Hepatocyte (in vitro differentiated cells): ENCODE data around the gene MAN1C1. TPM values are rescaled to one million over a fixed set of nuclear protein-coding genes. Genes with fewer than 3 reads are reported as not detected.

Experiments
- DNase-seq: peaks from one replicate; pipeline ENCODE4 v3.0.0-alpha.2; 2016; ENCODE audit warnings: low spot score
- H2AFZ ChIP-seq: fragments of 200-600 bp; sonication (generic); 2 replicates; pipeline ENCODE4 v1.6.0; 2016; ENCODE audit warnings: antibody characterized with exemption, mild to moderate bottlenecking
- H3K27ac ChIP-seq: fragments of 200-600 bp; sonication (generic); 2 replicates; pipeline ENCODE4 v1.5.1; 2016; ENCODE audit warnings: mild to moderate bottlenecking
- H3K27me3 ChIP-seq: fragments of 200-600 bp; sonication (generic); 2 replicates; pipeline ENCODE4 v1.6.1; 2016
- H3K36me3 ChIP-seq: fragments of 200-600 bp; sonication (generic); replicated peaks from 2 replicates; pipeline ENCODE4 v1.5.1; 2016; ENCODE audit warnings: low read depth; ENCODE audit not compliant: insufficient read depth
- H3K4me1 ChIP-seq: fragments of 200-600 bp; sonication (generic); 2 replicates; pipeline ENCODE4 v1.5.1; 2016; ENCODE audit warnings: mild to moderate bottlenecking, moderate library complexity; ENCODE audit not compliant: insufficient read depth
- H3K4me2 ChIP-seq: fragments of 200-600 bp; sonication (generic); 2 replicates; pipeline ENCODE4 v1.6.0; 2016
- H3K4me3 ChIP-seq: fragments of 200-600 bp; sonication (generic); 2 replicates; pipeline ENCODE4 v1.5.1; 2016; ENCODE audit warnings: mild to moderate bottlenecking
- H3K79me2 ChIP-seq: fragments of 200-600 bp; sonication (generic); 2 replicates; pipeline ENCODE4 v1.6.0; 2017; ENCODE audit warnings: mild to moderate bottlenecking
- H3K9me2 ChIP-seq: fragments of 200-600 bp; sonication (generic); replicated peaks from 2 replicates; pipeline ENCODE4 v1.6.0; 2017; ENCODE audit warnings: mild to moderate bottlenecking; ENCODE audit not compliant: insufficient read depth
- H3K9me3 ChIP-seq: fragments of 200-600 bp; sonication (generic); 2 replicates; pipeline ENCODE4 v1.5.1; 2016; ENCODE audit warnings: low read depth, mild to moderate bottlenecking
- H4K20me1 ChIP-seq: fragments of 200-600 bp; sonication (generic); 2 replicates; pipeline ENCODE4 v1.6.0; 2016; ENCODE audit warnings: mild to moderate bottlenecking; ENCODE audit not compliant: insufficient read depth, poor library complexity, severe bottlenecking
- CTCF ChIP-seq: fragments of 200-600 bp; sonication (generic); IDR thresholded peaks from 2 replicates; pipeline ENCODE4 v1.5.1; 2016; ENCODE audit warnings: antibody characterized with exemption, mild to moderate bottlenecking; ENCODE audit not compliant: poor library complexity
- EZH2 ChIP-seq: fragments of 200-600 bp; sonication (generic); IDR thresholded peaks from 2 replicates; pipeline ENCODE4 v1.6.1; 2016; ENCODE audit warnings: antibody characterized with exemption, mild to moderate bottlenecking, borderline replicate concordance
- EZH2phosphoT487 ChIP-seq: fragments of 200-600 bp; sonication (generic); IDR thresholded peaks from one replicate; pipeline ENCODE4 v1.6.1; 2018; ENCODE audit warnings: antibody characterized with exemption, mild to moderate bottlenecking, low read depth, moderate library complexity; ENCODE audit not compliant: unreplicated experiment, severe bottlenecking
- WGBS: methylation state at CpG from one replicate; pipeline ENCODE4 v1.1.6; 2016; ENCODE audit warnings: low lambda C conversion rate; ENCODE audit errors: missing lambda C conversion rate; 5-methylcytosine and 5-hydroxymethylcytosine counted together
- polyA plus RNA-seq: library from polyadenylated mRNA; unstranded; fragments of >200 nt; fragmentation: Nextera tagmentation; extraction: Ambion mirVana; gene quantifications from 2 replicates; pipeline ENCODE4 v1.2.1, GENCODE V29; 2016
- total RNA-seq: library from RNA; depleted of rRNA; stranded (reverse); fragments of >200 nt; gene quantifications from 2 replicates; pipeline ENCODE4 v1.2.3, GENCODE V29; 2014

Gene MAN1C1
- total and polyA plus RNA-seq, 2 experiments from 2014 or later, result 20.6 to 29.3 TPM

GRCh38 chr1:25735956-25736529 is 119.5 kb downstream of the MAN1C1 start:
- H3K27ac ChIP-seq, result no peak overlapping the region
- no peak overlapping the region for H2AFZ ChIP-seq
- no peak overlapping the region for H3K4me3 ChIP-seq
- H3K4me2 ChIP-seq, result no peak overlapping the region
- no peaks in the 10 kb centered on the region for H3K27me3 ChIP-seq
- no peak for DNase-seq
- H3K9me3 ChIP-seq, result no peaks in the 10 kb centered on the region
- 100% methylated on average over 1 of the region's 1 CpG for WGBS
- H3K9me2 ChIP-seq, result no peaks in the 10 kb centered on the region
- no peaks in the 10 kb centered on the region for H3K79me2 ChIP-seq
- no peaks in the 10 kb centered on the region for H4K20me1 ChIP-seq
- H3K4me1 ChIP-seq, result no peaks in the 10 kb centered on the region
- H3K36me3 ChIP-seq, result no peaks in the 10 kb centered on the region
- TF ChIP-seq EZH2phosphoT487 (no peak), EZH2 (no peak), CTCF (no peak)

DNA sequence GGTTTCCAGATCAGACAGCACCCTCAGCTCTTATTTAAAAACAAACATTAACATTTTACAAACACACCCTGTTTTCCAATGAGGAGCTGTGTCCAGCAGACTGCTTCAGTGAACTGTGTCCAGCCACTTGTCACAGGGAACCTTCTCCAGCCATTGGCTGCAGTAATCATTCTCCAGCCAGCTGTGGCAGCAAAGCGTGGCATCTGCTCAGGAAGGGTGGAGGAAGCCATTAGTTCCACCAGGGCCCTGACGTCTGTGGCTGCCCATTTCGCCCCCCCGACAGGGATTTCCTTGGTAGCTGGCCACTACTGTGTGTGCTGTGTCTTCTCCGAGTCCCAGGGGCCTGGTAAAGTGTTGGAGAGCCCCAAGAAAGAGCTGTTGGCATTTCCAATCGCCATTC is 120.5 kb downstream of the MAN1C1 start:
- Histone ChIP-seq H3K9me3 (no peaks in the 10 kb centered on the region), H2AFZ (no peak overlapping the region), H3K9me2 (no peaks in the 10 kb centered on the region), H3K27me3 (no peaks in the 10 kb centered on the region), H3K4me3 (no peak overlapping the region), H3K27ac (no peak overlapping the region), H3K4me1 (no peaks in the 10 kb centered on the region), H3K79me2 (no peaks in the 10 kb centered on the region), H3K36me3 (no peaks in the 10 kb centered on the region), H3K4me2 (no peak overlapping the region), H4K20me1 (no peaks in the 10 kb centered on the region)
- DNase-seq, result no peak
- 89% methylated on average over 6 of the region's 6 CpGs for WGBS
- TF ChIP-seq EZH2phosphoT487 (no peak), EZH2 (no peak), CTCF (no peak)

DNA sequence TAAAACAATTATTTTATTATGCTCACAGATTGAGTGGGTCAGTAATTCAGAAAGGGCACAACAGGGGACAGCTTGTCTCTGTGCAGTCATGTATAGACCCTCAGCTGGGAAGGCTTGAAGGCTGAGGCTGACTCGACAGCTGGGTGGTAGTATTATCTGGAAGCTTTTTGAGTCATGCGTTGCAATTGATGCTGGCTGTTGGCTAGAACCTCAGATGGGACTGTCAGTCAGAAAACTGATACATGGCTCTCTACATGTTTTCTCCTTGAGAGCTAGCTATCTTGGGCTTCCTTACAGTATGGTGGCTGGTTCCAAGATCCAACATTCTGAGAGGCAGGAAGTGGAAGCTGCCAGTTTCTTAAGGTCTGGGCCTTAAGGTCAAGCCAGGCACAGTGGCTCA is 121.9 kb downstream of the MAN1C1 start:
- TF ChIP-seq EZH2 (no peak), CTCF (no peak), EZH2phosphoT487 (no peak)
- Histone ChIP-seq H4K20me1 (no peaks in the 10 kb centered on the region), H3K4me1 (peaks cover 7% of the 10 kb centered on the region), H3K27ac (no peak overlapping the region), H3K9me3 (no peaks in the 10 kb centered on the region), H3K36me3 (no peaks in the 10 kb centered on the region), H2AFZ (no peak overlapping the region), H3K9me2 (no peaks in the 10 kb centered on the region), H3K79me2 (no peaks in the 10 kb centered on the region), H3K4me3 (no peak overlapping the region), H3K27me3 (no peaks in the 10 kb centered on the region), H3K4me2 (no peak overlapping the region)
- 94% methylated on average over 2 of the region's 2 CpGs for WGBS
- no peak for DNase-seq
